Left lobe of liver (tissue), 2 donors: Measurements from ENCODE around the gene CIB2. TPM values are rescaled to one million over a fixed set of nuclear protein-coding genes. Genes with fewer than 3 reads are reported as not detected.

Source experiments
- ATAC-seq: fragments of 200-7000 bp; cut with Tn5 transposase; one replicate; pipeline ENCODE4 v1.9.1; 2020; ENCODE audit warnings: mild to moderate bottlenecking, moderate library complexity
- DNase-seq: peaks from one replicate; pipeline ENCODE4 v3.0.0-alpha.2; 2020; ENCODE audit warnings: low spot score
- total RNA-seq: library from RNA; stranded (reverse); gene quantifications from one replicate; pipeline ENCODE4 v1.2.1, GENCODE V29; 2021
- donor health status: DM: no; HTN: no; CAD: no; lungs with moderate emphysema.
- donor health status: DM: no; HTN: yes; CAD: no.

Gene CIB2
- total RNA-seq, 1 donor from 2014 or later = 0.20 TPM

DNA sequence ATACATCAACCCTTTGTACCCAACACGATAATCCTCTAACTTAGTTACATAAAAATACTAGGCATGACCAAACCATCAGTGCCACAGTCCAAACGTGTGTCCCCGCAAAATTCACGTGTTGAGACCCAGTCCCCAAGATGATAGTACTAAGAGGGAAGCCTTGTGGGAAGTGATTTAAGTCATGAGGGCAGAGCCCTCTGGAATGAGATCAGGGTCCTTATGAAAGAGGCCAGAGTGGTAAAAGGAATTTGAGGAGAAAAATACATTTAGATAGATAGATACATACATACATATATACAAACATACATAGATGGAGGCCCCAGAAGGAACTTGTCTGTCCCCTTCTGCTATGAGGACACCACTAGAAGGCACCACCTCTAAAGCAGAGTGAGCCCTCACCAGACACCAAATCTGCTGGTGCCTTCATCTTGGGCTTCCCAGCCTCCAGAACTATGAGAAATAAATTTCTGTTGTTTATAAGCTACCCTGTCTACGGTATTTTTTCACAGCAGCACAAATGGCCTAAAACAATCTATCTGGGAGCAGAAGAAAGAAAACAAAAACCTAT lies 61.7 kb downstream of the CIB2 start:
- DNase-seq (no peak), ATAC-seq (no peak)

DNA sequence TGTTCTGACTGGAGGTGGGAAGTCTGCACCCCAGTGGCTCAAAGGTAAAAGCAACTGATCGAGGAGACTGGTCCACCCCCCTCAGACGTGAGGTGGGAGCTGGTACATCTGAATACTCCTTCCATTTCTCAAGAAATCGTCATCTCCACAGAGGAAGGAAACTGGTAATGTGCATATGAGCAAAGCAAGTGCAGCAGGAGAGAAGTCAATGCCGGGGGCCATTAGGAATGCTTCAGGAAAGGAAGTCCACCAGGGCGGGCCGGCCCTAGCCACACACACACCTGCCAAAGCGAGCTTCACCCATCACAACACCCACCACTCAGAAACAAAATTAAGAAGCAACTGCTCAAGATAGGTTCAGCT lies 62.2 kb downstream of the CIB2 start:
- DNase-seq (no peak), ATAC-seq (no peak)

DNA sequence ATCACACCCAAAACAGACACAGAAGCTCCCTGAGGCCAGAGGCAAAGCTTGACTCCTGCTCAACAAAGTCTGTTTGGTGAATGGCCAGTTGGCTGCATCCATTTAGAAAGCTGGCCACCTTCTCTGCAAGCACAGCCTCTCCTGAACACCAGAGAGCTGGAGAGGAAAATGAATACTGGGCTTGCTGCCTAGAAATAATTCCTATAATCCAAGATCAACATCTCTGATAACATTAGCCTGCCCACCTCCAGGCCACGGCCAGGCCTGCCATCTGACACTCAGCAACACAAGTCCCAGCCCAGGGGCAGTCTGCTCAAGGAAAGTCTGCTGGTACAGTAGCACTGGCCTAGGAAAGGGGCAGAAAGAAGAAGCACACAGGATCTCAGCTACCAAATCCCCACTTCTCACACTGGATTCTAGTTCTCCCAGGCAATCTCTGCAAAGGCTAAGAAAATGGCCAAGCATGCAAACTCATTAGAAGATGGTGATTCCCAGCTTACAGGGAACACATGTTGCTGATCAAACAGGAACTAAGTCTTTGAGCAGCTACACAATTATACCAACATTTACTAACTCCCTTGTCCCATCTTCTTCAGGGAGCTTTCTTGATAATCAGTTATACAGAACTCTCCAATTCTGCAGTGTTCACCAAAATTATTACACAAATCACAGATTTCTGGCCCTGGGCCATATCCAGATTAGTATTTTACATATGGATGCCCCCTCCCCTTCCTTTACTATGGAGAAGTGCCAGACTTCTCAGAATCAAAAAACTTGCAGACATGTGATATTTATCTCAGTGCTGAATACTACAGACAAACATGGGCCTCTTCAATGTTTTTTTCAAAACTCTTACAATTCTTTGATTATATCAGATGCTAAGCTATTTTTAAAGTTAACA lies 63.7 kb downstream of the CIB2 start:
- ATAC-seq = peak; percentile 55
- DNase-seq = peak; percentile 73

DNA sequence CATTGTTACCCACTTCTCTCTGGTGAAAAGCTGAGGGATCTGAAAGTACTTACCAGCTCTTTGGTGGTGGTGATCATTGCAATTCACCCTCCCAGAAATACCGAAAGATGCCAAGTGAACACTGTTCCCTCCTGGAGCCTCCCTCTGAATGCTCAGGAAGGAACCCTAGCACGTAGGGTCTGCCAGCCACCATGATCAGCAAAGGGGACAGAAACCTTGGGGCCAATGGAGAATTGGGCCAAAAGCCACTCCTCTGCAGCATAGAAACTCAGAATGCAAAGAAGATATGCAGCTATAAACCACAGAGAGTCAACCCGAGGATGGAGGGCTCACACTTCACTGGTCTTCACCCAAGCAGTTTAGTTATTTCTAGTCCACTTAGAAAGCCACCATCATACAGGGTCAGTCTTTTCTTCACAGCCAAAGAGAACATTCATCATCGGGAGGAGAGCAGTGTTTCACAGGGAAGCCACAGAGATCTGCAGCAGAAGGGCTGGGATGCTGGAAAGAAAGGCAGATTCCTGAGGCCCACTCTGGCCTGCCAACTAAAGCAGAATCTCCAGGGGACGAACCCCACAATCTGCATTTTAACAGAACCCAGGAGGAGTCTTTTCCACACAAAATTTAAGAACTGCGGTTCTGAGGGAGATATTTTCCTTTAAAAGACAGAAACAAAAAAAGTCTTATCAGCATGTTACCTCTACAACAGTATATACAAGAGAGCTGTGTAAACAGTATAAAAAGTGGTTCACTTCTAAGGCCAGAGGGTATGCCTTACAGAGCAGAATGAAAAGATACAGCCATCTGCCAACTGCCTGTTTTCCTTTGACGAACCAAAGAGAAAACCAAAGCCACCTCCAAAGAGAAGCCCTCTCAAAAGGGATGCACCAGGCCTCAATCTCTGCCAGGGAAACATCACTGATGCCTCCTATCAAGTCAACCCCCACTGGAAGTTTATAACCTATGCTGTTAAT lies 65.0 kb downstream of the CIB2 start:
- DNase-seq = no peak
- no peak for ATAC-seq

DNA sequence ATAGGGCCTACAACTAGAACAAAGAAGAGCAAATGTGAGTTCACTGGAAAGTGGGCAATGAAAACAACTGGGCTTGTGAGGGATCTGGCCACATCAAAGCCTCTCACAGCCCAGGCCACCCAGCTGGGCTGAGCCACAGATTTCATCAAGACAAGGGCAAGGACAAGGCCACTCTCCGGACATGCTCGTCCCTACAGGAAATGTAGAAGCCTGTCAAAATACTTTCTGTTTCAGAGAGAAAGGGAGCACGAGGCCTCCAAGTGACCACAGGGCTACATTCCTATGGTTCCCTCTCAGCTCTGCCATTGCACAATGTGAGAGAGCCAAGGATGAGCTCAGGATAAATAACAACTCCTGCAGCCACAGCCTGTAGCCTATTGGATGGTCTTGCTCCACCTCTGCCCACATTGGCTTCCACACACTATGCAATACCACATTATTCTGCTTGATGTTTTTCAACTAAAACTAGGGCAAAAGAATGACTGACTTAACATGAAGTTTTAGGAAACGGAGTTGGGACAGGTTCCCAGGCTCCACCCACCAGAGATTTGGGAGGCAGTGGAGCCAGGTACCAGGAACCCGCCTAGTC lies 65.9 kb downstream of the CIB2 start:
- ATAC-seq = peak; percentile 79
- peak; percentile 92 for DNase-seq

DNA sequence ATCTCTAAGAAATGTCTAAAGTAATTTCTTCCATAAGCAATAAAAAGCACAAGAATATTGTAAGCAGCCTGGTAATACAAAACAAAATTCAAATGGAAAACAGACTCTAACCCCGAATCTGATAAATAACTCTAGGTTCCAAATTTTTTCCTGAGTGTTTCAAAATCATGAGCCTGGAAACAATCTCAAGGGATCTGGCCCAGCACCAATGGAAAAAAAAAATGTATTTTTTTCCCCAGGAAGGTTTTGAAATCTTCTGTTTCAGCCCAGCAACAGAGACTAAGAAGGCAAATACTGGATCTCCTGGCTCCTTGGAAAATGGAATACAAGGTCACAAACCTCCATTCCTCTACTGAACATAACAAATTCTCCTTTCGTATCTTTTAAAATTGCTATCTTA lies 66.7 kb downstream of the CIB2 start:
- ATAC-seq (no peak), DNase-seq (no peak)

DNA sequence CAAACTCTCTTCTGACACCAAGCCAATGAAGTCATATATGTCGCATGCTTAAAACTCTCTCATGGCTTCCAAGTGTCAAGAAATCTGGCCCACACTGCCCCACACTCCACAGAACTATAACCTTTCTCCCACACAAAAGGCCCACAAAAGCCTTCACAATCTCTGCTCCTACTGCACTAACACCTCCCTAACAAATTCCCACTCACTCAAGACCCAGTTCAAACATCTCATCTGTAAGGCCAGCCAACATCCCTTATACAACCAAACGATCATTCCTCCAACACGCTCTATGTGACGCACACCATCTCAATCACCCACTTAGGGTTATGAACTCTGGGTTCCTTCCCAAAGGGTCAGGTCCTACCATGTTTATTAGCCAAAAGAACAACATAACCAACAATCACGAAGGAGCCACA lies 67.3 kb downstream of the CIB2 start:
- DNase-seq = no peak
- no peak for ATAC-seq

DNA sequence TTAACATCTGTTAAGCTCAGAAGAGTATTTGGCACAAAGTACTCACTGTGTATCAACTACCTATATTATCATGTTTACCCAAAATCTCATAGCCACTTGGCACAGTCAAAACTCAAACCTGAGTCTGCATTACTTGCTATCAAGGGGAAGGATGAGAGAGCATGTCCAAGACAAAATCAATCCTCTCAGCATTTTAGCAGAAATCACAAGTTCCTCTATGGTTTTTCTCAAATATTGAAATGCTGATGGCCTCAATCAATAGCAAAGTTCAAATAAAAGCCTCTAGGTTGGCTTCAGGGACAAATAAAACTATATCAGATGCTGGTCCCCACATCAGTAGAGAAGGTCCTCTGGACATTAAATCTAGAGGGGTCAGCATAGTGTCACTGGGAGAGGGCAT lies 68.0 kb downstream of the CIB2 start:
- ATAC-seq = no peak

DNA sequence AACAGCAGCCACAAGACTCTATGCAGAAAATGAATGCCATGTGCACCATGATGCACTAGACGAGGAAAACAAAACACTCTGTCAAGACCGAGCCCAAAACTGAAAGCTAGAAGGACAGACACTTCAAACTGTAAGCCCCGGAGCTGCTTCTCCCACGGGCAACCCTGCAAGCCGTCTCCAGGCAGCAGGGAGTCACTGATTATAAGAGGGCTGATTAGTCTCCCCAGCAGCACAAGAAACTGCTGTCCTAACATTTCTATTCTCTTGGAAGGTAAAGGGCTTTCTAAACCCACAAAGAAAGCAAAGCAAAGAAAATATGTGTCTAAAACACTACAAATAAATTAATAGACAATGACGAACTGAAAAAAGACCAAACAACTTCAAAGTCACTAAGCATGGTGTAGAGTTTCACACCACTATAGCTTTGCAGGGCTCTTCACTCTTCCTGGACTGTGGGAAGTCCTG lies 69.2 kb downstream of the CIB2 start:
- DNase-seq = no peak
- ATAC-seq = peak; percentile 17

More for the DNA sequence above, 68.0 kb downstream of the CIB2 start:
- DNase-seq = no peak

DNA sequence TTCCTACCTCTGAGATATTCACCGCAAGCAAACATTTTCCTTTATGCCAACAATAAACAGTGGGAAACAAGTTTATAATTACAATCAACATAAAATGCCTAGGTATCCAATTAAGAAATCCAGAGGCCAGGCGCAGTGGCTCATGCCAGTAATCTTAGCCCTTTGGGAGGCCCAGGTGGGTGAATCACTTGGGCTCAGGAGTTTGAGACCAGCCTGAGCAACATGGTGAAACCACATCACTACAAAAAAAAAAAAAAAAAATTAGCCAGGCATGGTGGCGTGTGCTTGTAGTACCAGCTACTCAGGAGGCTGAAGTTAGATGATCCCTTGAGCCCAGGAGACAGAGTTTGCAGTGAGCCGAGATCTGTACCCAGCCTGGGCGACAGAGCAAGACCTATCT lies 71.0 kb downstream of the CIB2 start:
- DNase-seq (no peak), ATAC-seq (no peak)

DNA sequence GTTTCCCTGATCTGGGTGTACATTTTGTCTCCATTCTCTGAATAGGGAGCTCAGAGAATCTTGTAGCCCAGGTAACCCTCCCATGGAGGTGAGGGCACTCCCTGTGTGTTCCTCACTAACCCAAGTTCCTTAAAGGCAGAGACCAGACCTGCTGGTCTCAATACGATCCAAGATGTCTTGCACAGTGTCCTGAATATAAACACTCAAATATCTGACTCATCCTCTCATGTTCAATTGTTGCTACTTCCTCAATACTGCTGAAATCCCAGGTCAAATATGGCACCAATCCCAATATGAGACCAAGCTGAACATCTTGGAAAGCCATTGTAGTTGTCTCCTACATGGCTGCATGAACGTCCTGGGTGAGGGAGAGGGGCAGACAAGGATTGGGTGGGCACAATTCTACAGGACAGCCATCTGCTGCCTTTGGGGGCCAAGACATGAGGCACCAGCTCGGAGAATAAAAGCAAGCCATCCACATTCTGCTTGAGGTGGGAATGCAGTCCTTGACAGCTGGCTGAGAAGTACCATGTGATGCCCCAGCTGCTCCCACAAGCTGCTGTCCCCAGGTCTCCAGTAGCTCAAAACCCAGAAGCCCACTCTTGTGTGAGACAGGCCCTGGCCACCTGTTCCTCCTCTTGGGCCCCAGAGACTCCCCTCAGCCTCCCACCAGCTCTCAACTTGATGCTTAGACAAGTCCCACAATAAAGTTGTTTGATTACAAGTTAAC lies 72.0 kb downstream of the CIB2 start:
- DNase-seq = no peak
- ATAC-seq = no peak

DNA sequence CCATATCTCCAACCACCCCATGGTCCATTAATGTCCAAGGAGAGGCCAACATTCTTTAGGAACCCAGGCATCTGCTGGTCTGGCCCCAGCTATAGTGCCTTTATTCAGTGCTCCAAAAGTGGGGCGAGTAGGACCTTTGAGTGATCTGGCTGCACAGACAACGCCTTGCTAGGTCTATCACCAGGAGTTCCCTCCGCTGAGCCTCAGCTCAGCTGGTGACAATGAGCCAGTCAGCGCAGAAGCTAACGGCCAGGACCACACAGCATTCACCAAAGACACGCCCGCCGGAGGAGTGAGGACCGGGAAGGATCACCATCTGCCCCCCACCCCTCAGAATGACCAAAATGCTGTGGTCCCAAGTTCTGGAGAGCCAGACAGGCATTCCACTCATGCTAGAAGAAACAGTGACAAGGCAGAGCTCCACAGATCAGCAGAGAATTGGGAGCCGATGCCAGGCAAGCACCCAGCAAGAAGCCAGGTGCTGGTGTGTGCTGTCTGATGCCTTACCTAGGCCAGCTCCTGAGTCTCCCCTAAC lies 72.8 kb downstream of the CIB2 start:
- no peak for DNase-seq
- ATAC-seq = no peak

DNA sequence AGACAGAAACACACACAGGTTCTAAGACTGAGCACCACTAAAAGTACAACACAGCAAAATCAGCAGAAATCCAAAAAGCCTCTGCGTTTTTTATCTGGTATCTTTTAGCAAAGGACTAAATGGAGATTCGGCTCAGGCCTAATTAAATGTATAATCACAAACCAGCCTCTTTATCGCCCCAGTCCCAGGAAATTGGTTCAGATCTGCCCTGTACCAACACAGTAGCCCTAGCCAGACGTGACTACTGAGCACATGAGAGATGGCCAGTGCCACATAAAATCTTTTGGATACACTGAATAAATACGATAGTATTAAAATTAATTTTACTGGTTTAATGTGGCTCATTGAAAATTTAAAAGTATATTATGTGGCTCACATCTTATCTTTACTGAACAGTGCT lies 73.4 kb downstream of the CIB2 start:
- ATAC-seq = no peak
- DNase-seq = no peak

DNA sequence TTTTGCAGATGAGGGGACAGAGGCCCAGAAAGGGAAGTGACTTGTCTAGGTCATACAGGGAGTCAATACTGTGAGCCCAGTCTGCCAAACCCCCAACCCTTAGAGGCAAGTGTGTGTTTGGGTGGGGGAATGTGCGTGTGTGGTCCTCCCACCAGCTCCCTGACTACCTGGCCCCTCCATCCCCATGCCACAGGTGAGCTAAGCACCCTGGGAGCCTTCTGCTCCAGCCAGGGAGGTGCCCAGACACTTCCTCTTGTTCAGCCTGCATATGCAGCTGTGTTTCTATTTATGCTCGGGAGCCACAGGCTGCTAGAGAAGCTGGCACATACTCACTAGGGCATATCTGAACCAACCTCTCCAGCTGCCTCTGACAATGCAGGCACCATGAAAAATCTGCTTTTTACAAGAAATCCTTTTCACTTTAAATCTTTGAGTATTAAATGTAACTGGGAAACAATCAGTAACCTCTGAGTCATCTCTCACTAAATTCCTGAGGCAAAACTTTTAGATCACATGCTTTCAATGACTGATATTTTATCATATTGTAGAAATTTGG lies 74.5 kb downstream of the CIB2 start:
- peak; percentile 56 for ATAC-seq
- peak; percentile 45 for DNase-seq

DNA sequence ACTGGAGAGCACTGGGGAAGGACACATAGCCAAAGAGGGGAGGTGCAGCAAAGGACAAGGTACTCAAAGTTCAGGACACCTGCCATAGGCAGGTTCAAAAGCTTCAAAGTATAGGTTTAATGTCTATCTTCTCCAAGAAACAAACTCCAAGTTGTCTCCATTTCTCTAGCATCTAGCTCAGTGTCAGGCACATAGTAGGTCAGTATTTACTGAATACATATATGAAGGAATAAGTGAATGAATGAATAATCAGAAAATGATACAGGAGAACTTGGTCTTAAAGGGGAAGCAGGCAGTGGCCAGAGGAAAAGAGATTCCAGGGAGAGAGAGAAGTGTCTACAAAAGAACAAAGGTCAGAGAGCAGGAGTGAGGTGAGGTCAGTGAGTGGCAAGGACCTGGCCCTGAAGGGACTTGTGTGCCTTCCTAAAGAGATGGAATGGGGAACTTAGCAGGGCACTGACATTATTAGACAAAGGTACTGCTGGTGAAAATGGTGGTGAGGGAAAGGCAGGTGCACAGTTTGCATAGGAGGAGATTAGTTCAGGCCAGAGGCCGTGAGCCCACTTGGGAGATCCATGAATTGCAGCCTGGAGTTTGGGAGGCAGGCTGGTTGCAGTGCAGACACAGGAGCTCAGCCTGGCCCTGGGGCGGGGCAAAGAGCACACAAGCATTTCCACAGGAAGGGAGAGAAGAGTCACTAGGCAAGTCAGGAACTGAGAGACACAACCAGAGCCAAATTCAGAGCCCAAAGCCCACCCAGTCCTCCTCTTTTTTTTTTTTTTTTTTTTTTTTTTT lies 75.1 kb downstream of the CIB2 start:
- peak; percentile 82 for ATAC-seq
- DNase-seq = peak; percentile 64

DNA sequence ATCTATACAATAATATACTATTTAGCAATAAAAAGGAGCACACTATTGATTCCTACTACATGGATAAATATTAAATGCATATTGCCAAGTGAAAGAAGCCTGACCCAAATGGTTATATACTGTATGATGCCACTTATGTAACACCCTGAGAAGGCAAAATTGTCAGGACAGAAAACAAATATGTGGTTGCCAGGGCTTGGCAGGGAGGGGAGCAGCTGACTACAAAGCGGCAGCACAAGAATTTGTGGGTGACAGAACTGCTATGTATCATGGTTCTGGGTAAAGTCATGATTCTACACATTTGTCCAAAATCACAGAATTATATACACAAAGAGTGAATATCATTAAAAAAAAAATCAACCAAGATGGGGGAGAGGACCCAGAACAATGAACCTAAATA lies 76.3 kb downstream of the CIB2 start:
- ATAC-seq (peak; percentile 9), DNase-seq (peak; percentile 44)
